HEK293 (cell line): ENCODE results near the gene BCL7C.

Experiments
- ATF2 ChIP-seq: fragments of 450-650 bp; formaldehyde crosslinking; IDR thresholded peaks from 2 replicates; pipeline ENCODE4 v1.5.1; 2016; ENCODE audit warnings: missing biosample characterization, missing genetic modification characterization, low read depth
- CTCF ChIP-seq: fragments of 450-650 bp; formaldehyde crosslinking; IDR thresholded peaks from 2 replicates; pipeline ENCODE4 v1.5.1; 2016; ENCODE audit warnings: missing biosample characterization, missing genetic modification characterization
- YY1 ChIP-seq: fragments of 450-650 bp; formaldehyde crosslinking; IDR thresholded peaks from 2 replicates; pipeline ENCODE4 v1.5.1; 2018; ENCODE audit warnings: missing biosample characterization, missing genetic modification characterization
- ZNF341 ChIP-seq: fragments of 450-650 bp; formaldehyde crosslinking; IDR thresholded peaks from 2 replicates; pipeline ENCODE4; 2016; ENCODE audit warnings: low read depth, missing biosample characterization, missing genetic modification characterization
- ZNF501 ChIP-seq: fragments of 450-650 bp; formaldehyde crosslinking; IDR thresholded peaks from 2 replicates; pipeline ENCODE4 v1.5.1; 2016; ENCODE audit warnings: missing biosample characterization, missing genetic modification characterization
- ZNF510 ChIP-seq: fragments of 450-650 bp; formaldehyde crosslinking; IDR thresholded peaks from 2 replicates; pipeline ENCODE4 v1.5.1; 2018; ENCODE audit warnings: mild to moderate bottlenecking, missing genetic modification characterization, missing biosample characterization; ENCODE audit not compliant: insufficient replicate concordance
- ZNF513 ChIP-seq: fragments of 450-650 bp; IDR thresholded peaks from 2 replicates; pipeline ENCODE4 v1.5.1; 2018; ENCODE audit warnings: missing biosample characterization, missing genetic modification characterization
- ZNF514 ChIP-seq: fragments of 450-650 bp; formaldehyde crosslinking; IDR thresholded peaks from 2 replicates; pipeline ENCODE4 v1.5.1; 2016; ENCODE audit warnings: missing biosample characterization, missing genetic modification characterization
- ZNF529 ChIP-seq: fragments of 450-650 bp; formaldehyde crosslinking; IDR thresholded peaks from 2 replicates; pipeline ENCODE4 v1.5.1; 2017; ENCODE audit warnings: missing genetic modification characterization, missing biosample characterization; ENCODE audit not compliant: insufficient replicate concordance
- ZNF561 ChIP-seq: fragments of 450-650 bp; IDR thresholded peaks from 2 replicates; pipeline ENCODE4 v1.5.1; 2018; ENCODE audit warnings: missing biosample characterization, missing genetic modification characterization, borderline replicate concordance
- TF ChIP-seq, protein P1 (sequence below): fragments of 450-650 bp; formaldehyde crosslinking; IDR thresholded peaks from 2 replicates; pipeline ENCODE4 v1.5.1; 2016; ENCODE audit warnings: missing biosample characterization, missing genetic modification characterization
- TF ChIP-seq, protein P2 (sequence below): fragments of 450-650 bp; formaldehyde crosslinking; IDR thresholded peaks from 2 replicates; pipeline ENCODE4 v1.5.1; 2016; ENCODE audit warnings: missing biosample characterization, missing genetic modification characterization

GRCh38 chr16:30895627-30896260 is 1.9 kb upstream of the BCL7C start:
- TF ChIP-seq ZNF501 (tag by site-specific recombination) (no peak), YY1 (tag by site-specific recombination) (no peak), ZNF510 (no peak), ZNF513 (no peak), CTCF (tag by site-specific recombination) (no peak), ZNF341 (tag by site-specific recombination) (no peak), ZNF561 (tag by site-specific recombination) (no peak), ZNF529 (tag by site-specific recombination) (no peak), ATF2 (tag by site-specific recombination) (no peak), ZNF514 (tag by site-specific recombination) (no peak)
- TF ChIP-seq, protein P1, sequence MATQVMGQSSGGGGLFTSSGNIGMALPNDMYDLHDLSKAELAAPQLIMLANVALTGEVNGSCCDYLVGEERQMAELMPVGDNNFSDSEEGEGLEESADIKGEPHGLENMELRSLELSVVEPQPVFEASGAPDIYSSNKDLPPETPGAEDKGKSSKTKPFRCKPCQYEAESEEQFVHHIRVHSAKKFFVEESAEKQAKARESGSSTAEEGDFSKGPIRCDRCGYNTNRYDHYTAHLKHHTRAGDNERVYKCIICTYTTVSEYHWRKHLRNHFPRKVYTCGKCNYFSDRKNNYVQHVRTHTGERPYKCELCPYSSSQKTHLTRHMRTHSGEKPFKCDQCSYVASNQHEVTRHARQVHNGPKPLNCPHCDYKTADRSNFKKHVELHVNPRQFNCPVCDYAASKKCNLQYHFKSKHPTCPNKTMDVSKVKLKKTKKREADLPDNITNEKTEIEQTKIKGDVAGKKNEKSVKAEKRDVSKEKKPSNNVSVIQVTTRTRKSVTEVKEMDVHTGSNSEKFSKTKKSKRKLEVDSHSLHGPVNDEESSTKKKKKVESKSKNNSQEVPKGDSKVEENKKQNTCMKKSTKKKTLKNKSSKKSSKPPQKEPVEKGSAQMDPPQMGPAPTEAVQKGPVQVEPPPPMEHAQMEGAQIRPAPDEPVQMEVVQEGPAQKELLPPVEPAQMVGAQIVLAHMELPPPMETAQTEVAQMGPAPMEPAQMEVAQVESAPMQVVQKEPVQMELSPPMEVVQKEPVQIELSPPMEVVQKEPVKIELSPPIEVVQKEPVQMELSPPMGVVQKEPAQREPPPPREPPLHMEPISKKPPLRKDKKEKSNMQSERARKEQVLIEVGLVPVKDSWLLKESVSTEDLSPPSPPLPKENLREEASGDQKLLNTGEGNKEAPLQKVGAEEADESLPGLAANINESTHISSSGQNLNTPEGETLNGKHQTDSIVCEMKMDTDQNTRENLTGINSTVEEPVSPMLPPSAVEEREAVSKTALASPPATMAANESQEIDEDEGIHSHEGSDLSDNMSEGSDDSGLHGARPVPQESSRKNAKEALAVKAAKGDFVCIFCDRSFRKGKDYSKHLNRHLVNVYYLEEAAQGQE (tag by site-specific recombination): no peak
- TF ChIP-seq, protein P2, sequence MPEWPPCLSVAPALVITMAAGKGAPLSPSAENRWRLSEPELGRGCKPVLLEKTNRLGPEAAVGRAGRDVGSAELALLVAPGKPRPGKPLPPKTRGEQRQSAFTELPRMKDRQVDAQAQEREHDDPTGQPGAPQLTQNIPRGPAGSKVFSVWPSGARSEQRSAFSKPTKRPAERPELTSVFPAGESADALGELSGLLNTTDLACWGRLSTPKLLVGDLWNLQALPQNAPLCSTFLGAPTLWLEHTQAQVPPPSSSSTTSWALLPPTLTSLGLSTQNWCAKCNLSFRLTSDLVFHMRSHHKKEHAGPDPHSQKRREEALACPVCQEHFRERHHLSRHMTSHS (tag by site-specific recombination): no peak
